HG02759 (cell line): ENCODE results near the gene CPED1.

Experiments used
- ATAC-seq: cut with Tn5 transposase; IDR thresholded peaks from one replicate; pipeline ENCODE4 v1.9.1; 2021; ENCODE audit warnings: mild to moderate bottlenecking, moderate library complexity; ENCODE audit not compliant: unreplicated experiment

CPED1 gene

DNA sequence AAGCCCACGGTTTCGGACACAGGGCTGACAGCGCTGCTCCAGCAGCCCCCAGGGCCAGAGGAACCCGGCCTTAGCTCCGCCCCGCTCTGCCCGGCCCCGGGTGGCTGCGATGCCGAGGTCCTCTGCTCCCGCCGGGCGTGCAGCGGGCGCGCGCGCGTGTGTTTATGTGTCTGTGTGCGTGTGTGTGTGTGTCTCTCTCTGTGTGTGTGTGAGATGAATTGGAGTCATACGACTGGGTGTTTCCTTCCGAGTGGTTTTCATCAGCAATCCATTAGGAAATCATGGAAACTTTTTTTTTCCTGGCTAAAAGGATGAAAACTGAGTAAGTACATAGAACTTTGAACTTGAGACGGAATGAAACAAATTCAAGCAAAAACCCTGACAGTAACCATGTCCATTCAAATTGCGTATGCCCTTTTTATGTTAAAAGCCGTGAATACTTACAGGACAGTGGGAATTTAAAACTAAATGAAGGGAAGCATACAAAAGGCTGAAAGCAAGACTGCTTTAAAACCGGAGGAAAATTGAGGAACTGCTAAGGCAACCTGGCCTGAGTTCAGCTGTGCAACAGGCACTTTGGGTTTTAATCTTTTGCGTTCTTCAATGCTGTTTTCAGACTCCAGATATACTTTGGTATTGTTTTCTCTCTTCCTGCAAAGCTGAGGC, at the start of gene CPED1:
Gene CPED1, plus strand, starts transcription at position 121 of the 666 bp plus-strand sequence. CDS start 911 bp downstream, outside the sequence.
- peak; percentile 66 for ATAC-seq

DNA sequence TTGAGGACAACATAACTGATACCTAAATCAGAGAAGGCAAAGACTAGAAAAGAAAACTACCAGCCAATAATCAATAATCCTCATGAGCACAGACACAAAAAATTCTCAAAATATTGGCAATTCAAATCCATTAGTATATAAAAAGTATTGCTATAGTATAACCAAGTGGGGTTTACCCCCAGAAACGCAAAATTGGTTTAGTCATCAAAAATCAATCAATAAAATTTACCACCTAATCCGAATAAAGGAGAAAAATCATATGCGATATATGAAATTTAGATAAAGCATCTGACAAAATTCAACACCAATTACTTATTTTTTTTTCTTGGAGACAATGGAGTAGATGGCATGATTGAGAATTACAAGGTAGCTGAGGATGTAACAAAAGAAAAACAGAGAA, 49.2 kb upstream of the CPED1 start:
- ATAC-seq = no peak

DNA sequence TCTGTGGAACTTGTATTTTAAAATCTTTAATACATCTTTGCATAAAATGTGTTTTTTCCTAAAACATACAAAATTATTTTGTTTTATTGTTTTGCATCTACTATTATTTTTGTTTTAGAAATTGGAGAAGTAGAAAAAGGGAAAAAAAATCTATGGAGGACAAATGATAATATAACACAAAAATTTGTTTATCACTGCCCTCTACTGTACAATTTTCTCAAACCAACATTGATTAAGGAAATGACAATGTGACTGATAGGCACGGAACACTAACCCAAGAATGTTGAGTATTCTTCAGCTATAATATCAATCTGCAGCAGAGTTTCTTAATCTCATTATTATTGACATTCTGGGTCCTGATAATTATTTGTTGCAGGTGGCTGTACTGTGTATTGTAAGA, 47.4 kb upstream of the CPED1 start:
- ATAC-seq = peak; percentile 66

DNA sequence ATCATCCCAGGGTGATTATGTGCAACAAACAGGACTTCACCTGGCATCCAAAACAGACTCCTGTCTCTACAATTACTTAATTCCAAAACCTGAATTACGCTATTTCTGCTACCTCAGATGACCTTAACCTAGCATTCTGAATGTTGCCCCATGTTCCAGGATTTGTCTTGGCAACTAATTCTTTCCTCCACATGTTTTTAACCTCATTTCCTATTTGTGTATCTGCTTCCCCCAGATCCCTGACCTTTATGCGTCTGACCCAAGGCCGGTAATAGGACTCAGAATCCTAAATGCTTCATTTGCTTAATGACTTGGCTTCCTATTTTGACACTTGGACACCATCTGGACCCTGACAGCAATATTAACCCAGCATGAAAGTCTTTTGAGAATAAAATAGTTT, 46.7 kb upstream of the CPED1 start:
- no peak for ATAC-seq

DNA sequence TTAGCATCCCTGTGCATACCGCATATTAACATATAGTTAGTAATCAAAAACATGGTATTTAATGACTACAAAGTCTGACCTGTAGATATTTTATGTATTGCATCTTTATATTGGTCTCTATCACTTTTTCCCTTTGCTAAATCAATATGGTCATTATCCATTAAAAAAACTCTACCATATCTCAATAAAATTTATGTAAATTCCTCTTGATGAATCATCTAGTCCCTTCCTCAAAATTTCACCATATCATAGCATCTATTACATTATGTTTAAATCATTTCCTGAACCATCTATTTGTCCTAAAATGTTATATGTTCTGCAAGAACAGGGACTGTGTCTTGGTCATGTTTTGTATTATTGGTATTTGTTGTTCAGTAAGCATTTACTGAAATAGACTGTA, 45.6 kb upstream of the CPED1 start:
- no peak for ATAC-seq

DNA sequence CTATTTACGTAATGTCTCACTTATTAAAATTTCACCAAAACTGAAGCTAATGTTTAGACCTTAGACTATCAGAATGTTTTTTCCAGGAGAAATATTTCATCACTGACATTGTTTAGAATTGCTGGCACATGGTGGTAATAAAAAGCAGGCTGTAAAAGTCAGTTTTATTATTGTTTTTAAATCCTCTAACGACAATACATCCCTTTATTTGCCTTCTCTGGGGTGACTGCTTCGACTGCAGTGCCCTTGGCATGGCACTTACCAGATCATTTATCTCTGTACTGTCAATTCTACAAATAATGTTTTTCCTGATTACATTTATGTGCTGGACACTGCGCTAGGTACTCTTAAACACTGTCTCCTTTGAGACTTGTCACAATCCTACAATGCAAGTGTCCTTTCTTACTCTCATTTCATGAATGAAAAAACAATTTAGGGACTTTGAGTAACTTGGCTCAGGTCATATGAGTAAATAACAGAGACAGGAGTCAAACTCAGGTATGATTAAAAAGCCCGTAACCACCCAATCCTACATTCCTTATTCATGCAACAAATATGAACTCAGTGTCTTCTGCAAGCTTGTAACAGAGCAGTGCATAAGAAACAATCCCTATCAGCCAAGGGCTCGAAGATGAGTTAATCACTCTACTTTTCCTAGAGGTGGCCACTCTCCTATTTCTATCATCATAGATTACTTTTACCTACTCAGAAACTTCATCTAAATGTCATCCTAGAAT, 43.5 kb upstream of the CPED1 start:
- no peak for ATAC-seq

DNA sequence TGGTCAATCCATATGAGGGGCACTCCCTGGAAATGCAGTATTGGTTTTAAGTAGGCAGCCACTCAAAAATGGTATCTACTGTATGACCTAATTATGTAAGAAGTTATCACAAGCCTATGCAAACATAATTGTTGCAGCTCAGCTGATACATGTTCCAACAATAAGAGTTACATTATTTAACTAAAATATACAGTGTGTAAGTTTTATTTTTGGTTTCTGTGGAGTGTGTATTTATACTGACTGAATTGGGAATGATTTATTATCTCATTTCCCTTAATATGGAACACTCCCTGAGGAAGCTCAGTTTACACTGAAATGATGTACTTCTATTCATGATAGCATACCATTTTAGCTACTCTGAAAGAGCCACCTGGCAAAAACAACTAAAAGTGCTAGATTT, 40.5 kb upstream of the CPED1 start:
- ATAC-seq = no peak

DNA sequence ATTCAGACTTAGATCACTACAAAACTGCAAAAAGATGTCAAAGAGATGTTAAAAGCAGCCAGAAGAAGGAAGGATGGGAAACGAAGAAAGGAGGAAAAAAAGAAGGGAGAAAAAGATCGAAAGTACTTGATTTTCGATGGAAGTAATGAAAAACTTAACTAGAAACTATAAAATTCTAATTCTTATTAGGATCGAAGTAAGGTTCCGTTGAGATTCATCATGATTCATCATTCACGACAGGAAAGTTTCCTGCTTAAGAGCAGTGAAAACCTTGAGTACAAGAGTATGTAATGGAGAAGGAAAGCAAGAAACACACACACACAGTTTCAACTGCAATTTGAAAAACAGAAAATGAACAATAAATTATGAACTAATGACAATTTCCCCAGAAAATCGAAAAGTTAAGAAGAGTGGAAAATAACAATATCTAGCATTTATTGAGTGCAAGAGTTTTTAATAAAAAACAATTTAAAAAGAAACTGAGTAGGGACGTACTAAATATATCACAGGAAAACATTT, 39.1 kb upstream of the CPED1 start:
- no peak for ATAC-seq

DNA sequence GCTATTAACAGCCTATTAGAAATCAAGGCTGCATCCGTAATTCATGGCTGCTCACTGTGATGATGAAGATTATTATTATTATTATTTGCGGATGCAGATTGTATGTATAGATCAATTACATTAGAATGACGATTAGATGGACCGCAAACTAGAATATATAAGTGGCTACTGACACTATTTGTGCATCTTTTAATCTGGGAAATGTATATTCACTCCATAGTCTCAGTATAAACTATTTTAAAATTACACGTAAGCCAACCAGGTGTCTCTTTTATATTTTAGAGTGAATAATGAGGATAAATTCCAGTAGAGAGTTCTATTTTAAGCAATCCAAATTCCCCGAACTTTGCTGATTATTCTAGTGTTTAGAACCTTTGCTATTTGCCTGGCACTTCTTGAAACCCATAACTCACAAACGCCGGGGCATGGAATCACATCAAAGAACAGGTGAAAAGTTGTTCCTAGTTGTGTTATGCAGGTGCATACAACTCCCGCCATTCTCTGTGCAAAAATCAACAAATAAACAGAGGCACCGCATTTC, 38.4 kb upstream of the CPED1 start:
- ATAC-seq = no peak

DNA sequence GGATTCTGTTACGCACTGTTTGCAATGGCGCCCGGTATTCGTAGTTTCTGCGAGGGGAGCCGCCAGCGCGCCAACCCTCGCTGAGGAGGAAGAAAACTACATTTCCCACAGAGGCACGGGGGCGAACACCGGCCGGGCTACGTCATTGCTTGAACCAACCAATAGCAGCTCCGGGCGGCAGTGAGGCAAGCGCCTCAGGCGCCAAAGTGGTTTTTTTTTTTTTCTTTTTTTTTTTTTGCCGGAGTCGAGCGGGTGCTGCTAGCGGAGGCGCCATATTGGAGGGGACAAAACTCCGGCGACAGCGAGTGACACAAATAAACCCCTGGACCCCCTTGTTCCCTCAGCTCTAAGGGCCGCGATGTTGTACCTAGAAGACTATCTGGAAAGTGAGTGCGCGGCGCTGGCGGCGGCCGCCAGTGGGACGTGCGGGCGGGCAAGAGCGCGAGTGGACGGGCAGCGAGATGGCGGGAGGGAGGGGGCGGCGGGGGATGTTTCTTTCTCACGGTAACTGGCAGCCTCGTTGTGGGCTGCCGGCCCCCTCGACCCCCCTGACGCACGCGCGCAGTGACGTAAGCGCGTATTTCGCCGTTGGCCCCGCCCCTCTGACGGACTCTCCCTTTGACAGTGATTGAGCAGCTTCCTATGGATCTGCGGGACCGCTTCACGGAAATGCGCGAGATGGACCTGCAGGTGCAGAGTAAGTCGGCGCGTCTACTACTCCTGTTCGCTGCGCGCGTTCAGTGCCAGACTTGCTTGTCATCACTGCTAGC, 37.8 kb upstream of the CPED1 start, which contains the start of gene ING3:
Gene ING3, plus strand, starts transcription at position 239 of the 770 bp plus-strand sequence. Its CDS starts 120 bp downstream, at position 359.
- peak; percentile 96 for ATAC-seq

DNA sequence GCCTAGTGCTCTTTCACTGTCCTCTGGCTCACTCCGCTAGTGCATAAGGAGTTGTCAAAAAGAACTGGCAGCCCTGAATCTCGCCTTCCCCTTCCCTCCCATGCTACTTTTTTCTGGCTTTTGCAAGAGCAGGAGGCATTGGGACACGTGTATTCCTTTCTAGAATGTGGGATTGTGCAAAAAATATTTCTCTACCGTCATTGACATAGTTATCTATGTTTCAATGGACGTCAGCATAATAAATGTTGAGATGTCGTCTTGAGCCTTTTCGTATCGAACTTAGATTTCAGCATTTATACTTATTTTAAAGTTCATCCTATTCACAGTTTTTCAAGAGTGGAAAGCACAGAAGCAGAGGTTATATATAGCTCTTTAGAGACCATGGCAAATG, 37.2 kb upstream of the CPED1 start:
- ATAC-seq = no peak

DNA sequence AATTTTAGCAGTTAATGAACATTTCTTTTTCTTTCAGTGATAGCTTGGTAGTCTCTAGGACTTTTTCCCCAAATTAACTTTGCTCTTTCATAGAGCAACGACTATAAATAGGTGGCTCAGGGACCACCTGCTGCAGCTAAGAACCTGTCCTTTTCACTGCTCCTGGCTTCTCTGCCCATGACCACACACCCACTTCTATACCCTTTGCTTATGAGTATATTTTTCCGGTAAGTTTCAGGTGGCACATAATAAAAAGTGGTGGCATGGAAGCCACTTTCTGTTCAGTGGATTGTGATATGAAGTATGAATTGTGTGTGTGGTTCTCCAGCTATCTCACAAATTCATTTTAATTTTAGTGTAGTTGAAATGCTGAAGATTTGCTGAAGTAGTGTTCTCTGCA, 36.7 kb upstream of the CPED1 start:
- ATAC-seq = no peak

DNA sequence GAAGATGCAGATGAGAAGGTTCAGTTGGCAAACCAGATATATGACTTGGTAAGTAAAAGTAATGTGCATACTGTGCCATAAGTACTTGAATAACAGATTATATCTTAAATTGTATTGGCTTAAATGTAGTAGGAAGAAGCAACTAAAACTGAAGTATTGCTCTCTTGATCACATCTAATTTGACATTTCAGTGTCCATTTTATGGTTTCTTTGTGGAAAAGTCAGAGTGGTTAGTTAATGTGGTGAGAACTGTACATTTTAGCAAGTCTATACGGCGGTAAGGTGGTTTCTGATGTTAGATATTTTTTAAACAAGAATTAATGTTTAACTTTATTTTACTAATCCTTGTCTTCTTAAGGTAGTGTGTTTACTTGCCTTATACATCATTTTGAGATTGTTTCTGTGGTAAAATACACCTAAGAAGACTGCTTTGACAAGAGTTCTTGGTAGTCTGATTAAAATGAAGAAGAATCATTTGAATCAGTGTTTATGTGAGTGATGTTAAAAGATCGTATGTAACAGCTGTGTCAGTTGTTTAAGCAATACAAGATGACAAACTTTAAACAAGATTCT, 32.8 kb upstream of the CPED1 start:
- peak; percentile 30 for ATAC-seq

DNA sequence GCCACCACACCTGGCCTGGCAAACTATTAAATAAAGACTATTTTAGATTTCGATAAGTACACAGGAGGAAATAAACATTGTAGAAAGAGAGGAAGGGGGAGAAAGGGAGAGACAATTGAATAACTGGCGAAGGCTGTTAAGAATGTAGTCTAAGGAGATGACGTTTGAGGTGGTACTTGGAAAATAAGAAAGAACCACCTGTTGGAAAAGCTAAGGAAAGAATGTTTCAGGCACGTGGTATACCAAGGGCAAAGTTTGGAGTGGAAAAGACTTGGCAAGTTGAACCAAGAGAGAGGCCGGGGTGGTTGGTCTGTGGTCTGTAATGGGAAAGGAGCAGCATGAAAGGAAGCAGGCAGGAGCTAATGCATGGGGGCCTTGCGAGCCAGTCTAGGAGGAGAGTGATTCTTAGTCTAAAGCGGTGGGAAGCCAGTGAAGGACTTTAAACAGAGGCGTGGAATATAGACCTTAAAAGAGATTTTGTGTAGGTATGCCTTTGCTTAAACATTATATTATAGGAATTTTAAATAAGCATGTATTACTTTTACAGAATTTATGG, 28.5 kb upstream of the CPED1 start:
- no peak for ATAC-seq

DNA sequence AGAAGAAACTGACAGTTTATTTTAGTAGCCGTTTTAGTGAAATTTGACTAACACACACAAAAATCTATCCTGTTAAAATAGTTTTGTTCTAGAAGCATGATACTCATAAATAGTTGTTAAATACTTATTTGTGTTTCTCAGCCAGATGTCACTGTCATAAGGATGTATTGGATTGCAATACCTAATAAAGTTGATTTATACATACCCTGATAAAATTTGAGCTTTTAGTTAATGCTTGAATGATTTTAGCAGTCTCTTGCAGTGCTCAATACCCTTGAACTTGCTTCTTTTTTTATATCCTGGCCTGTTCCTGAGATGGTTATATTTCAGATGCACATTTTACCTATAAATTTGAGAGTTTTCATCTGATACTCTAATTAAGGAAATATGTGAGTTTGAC, 27.8 kb upstream of the CPED1 start:
- ATAC-seq = no peak

DNA sequence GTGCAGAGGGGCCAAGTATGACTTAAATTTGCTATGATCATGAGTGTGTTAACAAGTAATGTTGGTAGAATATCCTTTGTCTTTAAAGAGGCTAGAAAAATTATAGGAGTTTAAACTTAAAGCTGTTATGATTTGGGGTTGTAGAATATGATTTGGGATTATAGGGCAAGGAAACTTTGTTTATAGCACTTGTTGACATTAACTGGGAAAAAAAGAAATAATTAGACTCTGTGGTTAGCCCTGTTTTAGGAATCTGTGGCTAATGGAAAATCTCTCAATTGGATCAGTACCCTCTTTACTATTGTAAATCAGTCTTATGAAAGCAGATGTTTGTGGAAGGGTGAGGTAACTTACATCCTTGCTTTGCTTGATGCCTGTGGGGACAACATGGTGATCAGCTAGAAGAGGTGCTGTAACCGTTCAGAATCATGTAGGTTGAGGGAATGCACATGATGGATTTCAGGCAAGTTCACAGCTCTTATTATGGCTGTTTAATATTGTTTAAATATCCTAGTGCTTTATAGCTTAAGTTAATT, 26.8 kb upstream of the CPED1 start:
- ATAC-seq = no peak

DNA sequence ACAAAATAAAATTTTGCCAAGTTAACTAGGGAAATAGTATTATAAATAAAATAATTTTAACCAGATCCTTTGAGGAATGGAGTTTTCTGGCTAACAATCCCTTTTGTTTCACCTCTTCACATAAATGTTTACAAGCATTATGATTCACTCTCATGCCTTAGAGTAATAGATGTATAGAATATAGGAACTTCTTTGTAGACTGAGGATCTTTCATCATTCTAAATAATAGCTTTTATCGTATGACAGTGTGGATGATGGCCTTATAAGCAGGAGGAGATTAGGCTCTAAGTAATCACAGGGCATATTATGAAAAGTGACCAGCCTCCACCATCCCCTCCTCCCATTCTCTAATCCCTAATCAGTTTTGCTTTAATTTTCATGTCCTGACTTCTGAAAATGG, 24.4 kb upstream of the CPED1 start:
- ATAC-seq = no peak

DNA sequence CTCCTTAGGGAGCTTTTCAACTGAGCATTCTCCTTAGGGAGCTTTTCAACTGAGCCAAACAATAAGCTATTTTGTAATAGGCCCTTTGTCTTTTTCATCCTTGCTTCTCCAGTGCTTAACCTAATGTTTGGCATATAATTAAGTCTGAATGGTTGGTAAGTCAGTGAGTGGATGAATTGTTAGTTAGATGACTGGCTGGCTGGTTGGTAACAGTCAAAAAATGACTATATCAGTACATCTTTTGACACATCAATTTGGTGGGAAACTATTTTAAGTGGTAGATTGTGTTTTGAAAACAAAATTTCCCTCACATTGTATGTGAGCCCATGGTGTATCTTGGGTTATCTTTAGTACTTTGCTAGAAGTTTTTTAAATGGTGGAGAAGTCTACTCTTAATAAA, 21.6 kb upstream of the CPED1 start:
- ATAC-seq = no peak

DNA sequence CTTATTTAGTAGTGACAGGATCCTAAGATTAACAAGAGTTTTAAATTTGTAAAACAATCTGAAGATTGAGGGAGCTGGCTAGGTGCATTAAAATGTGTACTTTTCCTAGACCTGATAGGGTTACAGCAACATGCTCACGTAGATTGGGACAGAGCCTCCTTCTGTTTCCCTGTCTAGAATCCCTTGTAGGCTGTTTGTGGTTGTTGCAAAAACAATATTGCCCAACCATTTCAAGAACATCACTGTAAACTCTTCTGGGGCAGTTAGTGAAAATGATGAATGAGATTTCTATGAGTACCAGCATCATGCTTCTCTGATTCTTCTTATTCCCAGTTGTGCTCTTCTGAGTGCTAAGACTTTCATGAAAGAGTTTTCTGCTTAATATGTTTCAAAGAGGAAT, 14.7 kb upstream of the CPED1 start:
- no peak for ATAC-seq

DNA sequence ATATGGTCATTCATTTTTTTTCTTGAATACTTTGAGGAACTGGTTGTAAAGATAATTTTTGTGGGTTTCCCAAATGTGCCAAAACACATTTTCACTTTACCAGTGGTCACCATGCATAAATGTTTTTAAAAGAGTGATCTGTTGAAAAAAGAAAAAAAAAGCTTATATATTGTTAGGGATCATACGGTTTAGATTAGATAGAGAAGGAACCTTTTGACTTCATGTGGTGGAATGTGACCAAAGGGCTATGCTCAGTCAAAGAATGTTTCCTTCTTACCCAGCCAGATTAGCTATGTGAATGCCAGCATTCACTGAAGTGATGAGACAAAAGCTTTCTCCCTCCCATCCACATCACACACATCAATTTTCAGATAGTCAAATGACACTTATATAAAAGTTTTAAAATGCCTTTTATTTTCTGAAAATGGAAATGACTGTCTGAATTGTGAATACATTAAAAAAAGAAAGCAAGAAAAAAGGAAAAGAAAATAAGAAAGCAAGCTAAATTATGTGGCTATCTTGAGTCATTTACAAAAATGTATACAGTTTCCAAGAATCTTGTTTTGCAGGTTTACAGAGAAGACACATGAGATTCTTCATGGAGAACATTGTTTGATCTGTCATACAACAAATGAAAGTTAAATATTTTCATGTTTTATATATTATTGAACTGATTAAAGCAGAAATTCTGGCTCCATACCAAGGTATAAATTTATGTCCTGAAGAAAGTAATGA, 8.6 kb upstream of the CPED1 start:
- no peak for ATAC-seq
